ENCODE results near the gene ISCA1.

The ISCA1 gene

DNA sequence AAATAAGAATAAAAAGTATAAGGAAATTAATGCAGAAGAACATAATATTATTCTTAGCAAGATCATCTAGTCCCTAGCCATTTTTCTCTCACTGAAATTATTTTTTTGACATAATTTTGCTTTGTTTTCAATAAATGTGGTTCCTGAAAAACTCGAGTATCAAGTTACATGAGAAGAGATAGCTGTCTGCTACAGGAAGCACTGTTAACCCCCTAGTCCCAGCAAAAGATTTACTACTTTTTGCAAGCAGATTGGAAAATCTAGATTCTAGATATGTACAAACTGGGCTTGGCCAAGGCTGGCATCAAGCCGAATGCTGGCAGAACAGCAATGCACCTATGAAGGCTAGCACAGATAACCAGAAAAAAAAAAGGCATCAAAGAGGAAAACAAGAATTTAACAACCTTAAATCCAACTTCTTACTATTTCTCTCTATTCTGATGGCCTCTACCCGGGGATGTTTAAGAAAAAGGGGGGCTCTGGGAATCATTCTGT is 21.9 kb upstream of the ISCA1 start:
- TF ChIP-seq BACH2 (CRISPR knock-in tag; IDR thresholded peaks at IDR 0.05; ENCODE audit: borderline replicate concordance) (no peak), ZFP3 (CRISPR knock-in tag; IDR thresholded peaks at IDR 0.05) (no peak), ZNF8 (CRISPR knock-in tag; IDR thresholded peaks at IDR 0.05) (no peak), OSR1 (CRISPR knock-in tag; IDR thresholded peaks at IDR 0.05) (no peak), GLIS3 (CRISPR knock-in tag; IDR thresholded peaks at IDR 0.05) (no peak), ZFP30 (CRISPR knock-in tag; IDR thresholded peaks at IDR 0.05) (no peak), TCF4 (CRISPR knock-in tag; IDR thresholded peaks at IDR 0.05; ENCODE audit: borderline replicate concordance) (no peak), PPARA (CRISPR knock-in tag; IDR thresholded peaks at IDR 0.05; ENCODE audit: borderline replicate concordance) (no peak), ZNF565 (CRISPR knock-in tag; conservative IDR thresholded peaks at IDR 0.05; ENCODE audit: low read depth) (no peak)
- ATAC-seq = peak; percentile 40; the same call in 2 of the 3 replicates

DNA sequence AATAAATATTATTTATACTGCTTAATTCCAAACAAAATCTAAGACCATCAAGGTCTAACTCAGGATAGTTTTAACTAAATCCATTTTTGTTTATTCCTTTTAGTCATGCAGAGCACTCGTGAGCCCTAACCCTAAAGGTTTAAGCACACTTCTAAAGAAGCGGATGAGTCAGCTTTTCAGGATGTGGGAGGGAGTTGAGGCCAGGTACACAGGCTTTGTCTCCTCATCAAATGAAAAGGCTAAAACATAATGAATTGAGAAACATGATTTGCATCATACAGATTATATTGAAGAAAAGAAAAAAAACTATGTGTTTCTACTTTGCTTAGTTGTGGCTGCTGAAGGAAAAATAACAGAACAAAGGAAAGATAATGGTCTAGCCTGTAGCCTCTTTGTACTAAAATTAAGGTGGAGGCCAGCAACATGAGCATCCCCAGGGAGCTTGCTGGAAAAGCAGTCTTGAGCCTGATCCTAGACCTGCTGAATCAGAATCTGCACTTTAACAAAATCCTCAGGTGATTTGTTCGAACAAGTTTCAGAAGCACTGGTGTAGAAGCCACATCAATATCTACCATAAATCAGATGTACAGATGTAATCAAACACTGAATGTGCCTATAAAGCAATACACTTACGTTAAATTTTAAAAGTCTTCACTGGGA is 21.1 kb upstream of the ISCA1 start:
- no peak for ATAC-seq
- TF ChIP-seq ZNF8 (CRISPR knock-in tag; IDR thresholded peaks at IDR 0.05) (no peak), ARNTL (CRISPR knock-in tag; IDR thresholded peaks at IDR 0.05; ENCODE audit: borderline replicate concordance, low read depth) (no peak), ZC3H10 (CRISPR knock-in tag; IDR thresholded peaks at IDR 0.05) (no peak), ESRRG (CRISPR knock-in tag; IDR thresholded peaks at IDR 0.05) (no peak), TSHZ2 (CRISPR knock-in tag; IDR thresholded peaks at IDR 0.05) (no peak)

GRCh38 chr9:86301686-86302085 is 19.3 kb upstream of the ISCA1 start:
- TF ChIP-seq ISL1 (CRISPR knock-in tag; IDR thresholded peaks at IDR 0.05) (no peak), ESRRG (CRISPR knock-in tag; IDR thresholded peaks at IDR 0.05) (no peak), TCF4 (CRISPR knock-in tag; IDR thresholded peaks at IDR 0.05; ENCODE audit: borderline replicate concordance) (no peak), ZC3H10 (CRISPR knock-in tag; IDR thresholded peaks at IDR 0.05) (no peak), POU6F1 (CRISPR knock-in tag; IDR thresholded peaks at IDR 0.05; ENCODE audit: borderline replicate concordance, low read depth) (no peak), ARNTL (CRISPR knock-in tag; IDR thresholded peaks at IDR 0.05; ENCODE audit: borderline replicate concordance, low read depth) (no peak), BACH2 (CRISPR knock-in tag; IDR thresholded peaks at IDR 0.05; ENCODE audit: borderline replicate concordance) (no peak), ZNF70 (CRISPR knock-in tag; IDR thresholded peaks at IDR 0.05) (no peak), ZNF8 (CRISPR knock-in tag; IDR thresholded peaks at IDR 0.05) (no peak), ZFP3 (CRISPR knock-in tag; IDR thresholded peaks at IDR 0.05) (no peak), SNAI2 (CRISPR knock-in tag; IDR thresholded peaks at IDR 0.05) (no peak), CSRNP3 (CRISPR knock-in tag; IDR thresholded peaks at IDR 0.05) (no peak), OSR1 (CRISPR knock-in tag; IDR thresholded peaks at IDR 0.05) (no peak), PATZ1 (CRISPR knock-in tag; IDR thresholded peaks at IDR 0.05; ENCODE audit: borderline replicate concordance) (no peak), ZNF565 (CRISPR knock-in tag; conservative IDR thresholded peaks at IDR 0.05; ENCODE audit: low read depth) (no peak)
- no peak for ATAC-seq

GRCh38 chr9:86300701-86301100 is 18.4 kb upstream of the ISCA1 start:
- ATAC-seq = no peak
- TF ChIP-seq ZC3H10 (CRISPR knock-in tag; IDR thresholded peaks at IDR 0.05) (no peak), ZNF70 (CRISPR knock-in tag; IDR thresholded peaks at IDR 0.05) (no peak), TOX (CRISPR knock-in tag; IDR thresholded peaks at IDR 0.05; ENCODE audit: borderline replicate concordance) (no peak), ARNTL (CRISPR knock-in tag; IDR thresholded peaks at IDR 0.05; ENCODE audit: borderline replicate concordance, low read depth) (no peak), SNAI2 (CRISPR knock-in tag; IDR thresholded peaks at IDR 0.05) (no peak), POU6F1 (CRISPR knock-in tag; IDR thresholded peaks at IDR 0.05; ENCODE audit: borderline replicate concordance, low read depth) (no peak), ZFP3 (CRISPR knock-in tag; IDR thresholded peaks at IDR 0.05) (no peak), ZNF565 (CRISPR knock-in tag; conservative IDR thresholded peaks at IDR 0.05; ENCODE audit: low read depth) (no peak), CSRNP3 (CRISPR knock-in tag; IDR thresholded peaks at IDR 0.05) (no peak)

Data from SK-N-SH treated with all-trans-retinoic acid at 6 μM for 48 hours (cell line).